SHP77 (cell line): ENCODE results near the gene SNTG2.
"Not testable (repeated sequence)": the region's sequence is repeated elsewhere in the genome, so short reads cannot be mapped to it uniquely, and the experiment has no call there.

Experiments used
- DNase-seq, 2 experiments: peaks; one replicate each; lab custom pipeline; 2025; lab: John Stamatoyannopoulos, UW

Gene SNTG2

DNA sequence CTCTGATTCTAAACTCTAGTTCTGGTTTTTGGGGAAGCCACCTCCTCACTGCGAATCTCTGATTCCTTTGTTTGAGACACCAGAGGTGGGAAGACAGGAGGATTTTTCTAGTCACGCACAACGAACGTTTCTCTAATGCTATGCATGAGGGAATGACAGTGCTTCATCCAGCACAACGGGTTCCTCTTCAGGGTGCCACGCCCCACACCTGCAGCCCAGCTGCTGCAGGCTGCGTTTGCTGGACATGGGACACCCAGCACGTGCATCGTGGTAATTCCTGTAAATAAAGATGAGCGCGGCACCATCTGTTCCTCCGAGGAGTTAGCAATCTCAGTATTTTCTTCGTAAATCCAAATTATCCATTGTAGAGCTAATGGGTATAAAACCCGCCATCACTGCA is 425.1 kb downstream of the SNTG2 start:
- no peak for DNase-seq

DNA sequence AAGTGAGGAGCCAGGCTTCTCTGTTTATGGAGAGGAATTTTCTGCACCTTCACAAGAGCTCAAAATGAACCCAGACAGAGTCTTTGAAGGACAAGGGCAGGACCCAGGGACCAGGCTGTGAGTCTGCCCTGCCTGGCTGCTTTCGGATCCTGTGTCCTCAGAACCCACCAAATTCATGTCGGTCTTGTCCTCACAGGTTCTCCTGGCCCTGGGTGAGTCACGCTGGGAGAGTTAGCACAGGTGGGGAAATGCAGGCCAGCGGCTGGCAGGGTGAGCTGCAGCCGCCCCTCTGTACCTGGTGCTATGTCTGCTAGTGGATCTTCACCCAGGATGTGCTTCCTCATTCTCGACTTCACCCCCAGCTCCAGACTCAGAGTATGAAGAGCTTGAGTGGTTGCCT is 426.8 kb downstream of the SNTG2 start:
- no peak for DNase-seq

DNA sequence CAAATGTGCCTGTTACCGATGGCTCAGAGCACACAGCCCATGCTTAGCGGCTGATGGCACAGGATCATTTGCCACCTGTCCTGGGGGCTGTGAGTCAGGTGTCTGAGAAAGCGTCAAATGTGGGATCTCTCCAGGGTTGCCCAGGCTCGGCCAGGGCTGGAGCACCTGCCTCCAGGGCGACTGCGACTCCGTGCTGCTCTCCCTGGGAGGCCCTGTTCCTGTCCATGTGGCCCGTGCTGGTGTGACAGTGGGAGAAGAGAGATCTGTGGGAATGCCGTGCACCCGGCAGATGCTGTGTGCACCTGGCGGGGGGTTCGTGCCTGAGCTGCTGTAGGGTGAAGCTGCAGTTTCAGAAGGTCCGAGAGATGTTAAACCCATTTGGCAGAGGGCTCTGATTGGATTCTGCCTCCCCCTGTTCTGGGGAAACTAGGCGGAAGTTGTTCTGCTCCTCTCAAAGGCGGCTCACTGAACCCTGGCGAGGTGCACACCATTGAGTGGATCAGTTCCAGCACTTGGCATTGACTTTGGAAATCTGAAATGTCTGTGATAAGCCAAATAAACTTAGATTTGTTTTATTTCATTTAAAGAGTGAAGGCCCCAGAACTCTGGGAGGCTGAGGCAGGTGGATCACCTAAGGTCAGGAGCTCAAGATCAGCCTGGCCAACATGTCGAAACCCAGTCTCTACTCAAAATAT is 428.0 kb downstream of the SNTG2 start:
- DNase-seq = no peak

DNA sequence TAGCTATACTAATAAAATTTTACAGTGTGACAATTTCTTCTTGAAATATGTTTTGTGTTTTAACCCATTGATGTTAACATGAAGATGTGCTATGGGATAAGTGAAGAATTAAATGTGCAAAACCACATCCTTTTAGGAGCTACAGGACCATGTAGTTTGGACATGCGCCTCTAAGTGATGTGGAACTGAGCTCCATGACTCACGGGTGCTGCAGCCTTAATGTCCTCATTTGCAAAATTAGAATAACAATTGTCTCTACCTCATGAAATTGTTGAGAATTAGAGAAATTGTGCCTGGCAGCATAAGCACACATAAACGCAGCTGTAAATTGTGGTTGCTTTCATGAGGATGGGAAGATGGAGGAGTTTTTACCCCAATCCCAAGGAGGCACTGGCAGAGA is 431.0 kb downstream of the SNTG2 start:
- no peak for DNase-seq

DNA sequence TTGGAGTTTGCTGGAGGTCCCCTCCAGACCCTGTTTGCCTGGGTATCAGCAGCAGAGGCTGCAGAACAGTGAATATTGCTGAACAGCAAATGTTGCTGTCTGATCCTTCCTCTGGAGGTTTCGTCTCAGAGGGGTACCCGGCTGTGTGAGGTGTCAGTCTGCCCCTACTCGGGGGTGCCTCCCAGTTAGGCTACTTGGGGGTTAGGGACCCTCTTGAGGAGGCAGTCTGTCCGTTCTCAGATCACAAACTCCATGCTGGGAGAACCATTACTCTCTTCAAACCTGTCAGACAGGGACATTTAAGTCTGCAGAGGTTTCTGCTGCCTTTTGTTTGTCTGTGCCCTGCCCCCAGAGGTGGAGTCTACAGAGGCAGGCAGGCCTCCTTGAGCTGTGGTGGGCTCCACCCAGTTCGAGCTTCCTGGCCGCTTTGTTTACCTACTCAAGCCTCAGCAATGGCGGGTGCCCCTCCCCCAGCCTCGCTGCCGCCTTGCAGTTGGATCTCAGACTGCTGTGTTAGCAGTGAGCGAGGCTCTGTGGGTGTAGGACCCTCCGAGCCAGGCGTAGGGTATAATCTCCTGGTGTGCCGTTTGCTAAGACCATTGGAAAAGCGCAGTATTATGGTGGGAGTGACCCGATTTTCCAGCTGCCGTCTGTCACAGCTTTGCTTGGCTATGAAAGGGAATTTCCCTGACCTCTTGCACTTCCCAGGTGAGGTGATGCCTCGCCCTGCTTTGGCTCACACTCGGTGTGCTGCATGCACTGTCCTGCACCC is 437.5 kb downstream of the SNTG2 start:
- not testable (repeated sequence) for DNase-seq

DNA sequence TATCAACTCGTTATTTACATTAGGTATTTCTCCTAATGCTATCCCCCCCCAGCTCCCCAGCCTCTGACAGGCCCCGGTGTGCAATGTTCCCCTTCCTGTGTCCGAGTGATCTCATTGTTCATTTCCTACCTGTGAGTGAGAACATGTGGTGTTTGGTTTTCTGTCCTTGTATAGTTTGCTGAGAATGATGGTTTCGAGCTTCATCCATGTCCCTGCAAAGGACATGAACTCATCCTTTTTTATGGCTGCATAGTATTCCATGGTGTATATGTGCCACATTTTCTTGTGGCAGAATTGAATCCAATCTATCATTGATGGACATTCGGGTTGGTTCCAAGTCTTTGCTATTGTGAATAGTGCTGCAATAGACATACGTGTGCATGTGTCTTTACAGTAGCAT is 439.5 kb downstream of the SNTG2 start:
- not testable (repeated sequence) for DNase-seq

DNA sequence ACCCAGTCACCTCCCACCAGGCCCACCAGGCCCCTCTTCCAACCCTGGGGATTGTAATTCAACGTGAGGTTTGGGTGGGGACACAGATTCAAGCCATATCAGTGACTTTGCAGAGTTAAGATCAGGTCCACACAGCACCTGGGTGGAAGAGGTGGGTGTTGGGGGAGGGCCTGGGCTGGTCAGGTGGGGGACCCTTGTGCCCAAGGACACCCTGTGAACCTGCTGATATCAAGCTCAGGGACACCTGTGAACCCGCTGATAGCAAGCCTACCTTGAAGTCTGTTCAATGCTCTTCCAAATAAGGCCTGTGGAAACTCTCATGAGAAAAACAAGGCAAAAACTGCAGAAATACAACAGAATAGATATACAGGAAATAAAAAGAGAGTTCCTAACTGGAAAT is 442.7 kb downstream of the SNTG2 start:
- no peak for DNase-seq

DNA sequence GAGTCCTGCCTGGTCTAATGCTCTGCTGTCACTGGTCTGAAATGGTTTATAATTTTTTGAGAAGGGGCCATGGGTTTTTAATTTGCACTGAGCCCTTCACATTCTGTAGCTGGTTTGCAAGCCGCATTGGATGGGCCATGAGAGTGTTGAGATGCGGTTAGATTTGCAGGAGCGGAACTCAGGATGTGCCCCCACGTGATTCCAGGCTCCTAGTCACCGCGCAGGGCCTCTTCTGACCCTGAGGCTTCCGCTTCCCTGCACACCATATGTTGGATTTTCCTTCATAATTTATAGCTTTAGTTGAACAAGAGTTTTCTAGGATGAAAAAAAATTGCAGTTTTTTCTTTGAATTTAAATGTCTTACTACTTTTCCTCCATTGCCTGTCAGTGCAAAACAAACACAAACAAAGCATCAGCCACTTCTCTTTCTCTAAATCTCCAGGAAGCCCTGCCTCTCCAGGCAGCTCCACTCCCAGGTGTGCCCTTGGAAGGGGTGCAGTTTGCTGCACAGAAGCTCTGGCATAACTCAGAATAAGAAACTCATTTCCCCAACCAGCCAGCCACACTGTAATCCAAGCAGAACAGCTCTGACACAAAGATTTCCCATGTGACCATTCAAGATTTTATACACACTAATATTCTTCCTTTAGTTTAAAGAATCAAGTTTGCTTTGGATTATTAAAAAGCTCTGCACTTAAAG is 444.2 kb downstream of the SNTG2 start:
- no peak for DNase-seq

DNA sequence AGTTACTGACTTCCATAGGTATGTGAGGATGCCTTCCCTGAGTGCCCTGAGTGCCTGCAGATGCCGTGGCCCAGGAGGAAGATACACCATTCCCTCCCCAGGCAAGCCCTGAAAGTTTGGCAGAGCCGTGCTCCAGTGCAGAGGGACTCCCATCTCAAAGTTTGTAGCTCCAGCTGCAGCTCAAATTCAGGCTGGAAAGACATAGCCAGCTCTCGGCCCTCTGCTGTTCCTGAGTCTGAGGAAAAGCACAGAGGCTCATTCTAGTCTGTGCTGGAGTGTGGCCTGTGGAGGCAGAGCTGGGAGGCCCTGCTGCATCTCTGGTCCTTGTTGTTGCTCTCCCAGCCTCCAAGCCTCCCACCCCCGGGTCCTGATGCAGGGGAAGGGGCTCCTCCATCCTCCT is 446.7 kb downstream of the SNTG2 start:
- DNase-seq = no peak

DNA sequence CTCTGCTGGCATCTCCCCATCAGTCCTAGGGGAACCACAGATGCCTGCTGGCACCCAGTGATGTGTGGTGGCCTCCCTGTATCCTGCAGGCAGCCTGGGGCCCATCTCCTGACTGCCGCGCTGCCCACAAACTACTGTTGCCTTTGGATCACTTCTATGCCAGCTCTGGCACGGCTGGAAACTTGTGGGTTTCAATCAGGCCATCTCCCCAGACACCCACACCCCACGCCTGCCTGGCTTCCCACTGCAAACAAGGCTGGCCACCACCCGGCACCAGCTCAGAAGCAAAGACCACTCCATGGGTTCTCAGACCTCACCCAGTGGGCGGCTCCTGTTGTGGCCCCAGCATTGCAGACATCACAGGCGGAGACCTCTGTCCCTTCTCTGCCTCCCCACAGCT is 447.5 kb downstream of the SNTG2 start:
- no peak for DNase-seq

DNA sequence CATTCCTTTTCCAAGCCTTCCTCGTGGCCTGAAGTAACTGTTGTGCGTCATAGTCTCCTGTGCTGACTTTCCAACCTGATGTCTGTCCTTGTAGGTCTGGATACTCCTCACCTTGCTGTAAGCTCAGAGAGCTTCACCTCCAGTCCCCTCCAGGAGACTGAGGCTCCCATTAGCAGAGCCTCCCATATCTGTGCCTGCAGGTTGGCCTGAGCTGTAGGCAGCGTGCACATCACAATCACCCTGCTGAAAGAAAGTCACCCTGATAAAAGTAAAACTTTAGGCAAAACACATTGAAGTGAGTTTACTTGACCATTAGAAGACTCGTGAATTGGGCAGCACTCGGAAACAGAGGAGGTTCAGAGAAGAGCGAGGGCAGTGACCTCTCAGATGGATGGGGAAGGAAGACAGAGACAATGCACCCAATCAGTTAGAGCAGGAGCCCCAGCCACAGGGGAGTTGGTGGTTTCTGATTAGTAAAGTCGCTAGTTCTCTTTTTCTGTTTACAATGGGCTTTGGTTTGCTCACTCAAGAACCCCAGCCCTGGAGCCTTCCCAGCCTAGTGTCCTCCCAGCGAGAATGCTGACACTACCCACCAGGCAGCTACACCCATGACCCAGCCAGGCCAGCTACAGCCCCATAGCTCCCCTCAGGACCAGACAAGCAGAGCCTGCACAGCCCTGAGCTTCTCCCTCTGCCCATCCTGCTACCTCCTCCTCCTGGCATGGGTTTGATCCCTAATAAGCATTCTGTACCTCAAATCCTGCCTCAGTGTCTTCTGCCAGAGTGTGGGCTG is 450.5 kb downstream of the SNTG2 start:
- DNase-seq = no peak

DNA sequence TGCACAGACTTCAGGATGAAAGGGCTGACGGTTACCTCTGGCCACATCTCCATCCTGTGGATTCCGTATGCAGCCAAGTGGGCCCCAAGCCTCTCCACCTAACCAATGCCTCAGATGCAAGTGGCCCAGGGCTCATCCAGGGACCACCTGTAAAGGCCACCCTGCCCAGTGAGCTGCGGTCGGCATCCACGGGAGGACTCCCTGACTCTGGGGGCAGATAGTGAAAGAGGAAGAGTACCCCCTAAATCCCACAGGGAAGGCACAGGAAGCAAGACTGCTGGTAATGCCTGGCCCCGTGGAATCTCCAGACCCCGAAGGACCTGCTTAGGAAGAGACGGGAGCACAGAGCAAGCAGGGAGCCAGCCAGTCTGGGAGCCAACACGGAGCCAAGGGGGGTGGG is 451.4 kb downstream of the SNTG2 start:
- no peak for DNase-seq

DNA sequence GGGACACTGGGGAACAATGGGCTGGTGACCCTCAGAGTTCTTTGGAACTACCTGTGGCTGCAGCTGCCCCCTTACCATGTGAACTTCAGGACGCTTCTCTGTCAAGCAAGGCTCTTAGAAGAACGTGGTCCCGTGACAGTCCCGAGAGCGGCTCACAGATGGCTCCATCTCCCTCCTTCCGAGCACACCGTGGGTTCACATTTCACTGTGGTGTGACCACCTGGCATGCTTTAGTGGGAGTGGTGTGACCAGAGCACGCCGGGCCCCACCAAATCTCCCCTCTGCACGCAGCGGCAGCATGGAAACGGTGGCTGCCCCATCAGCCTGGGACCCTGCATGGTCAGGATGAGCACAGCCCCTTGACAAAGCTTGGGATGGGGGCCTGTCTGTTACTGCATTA is 452.9 kb downstream of the SNTG2 start:
- DNase-seq = no peak

DNA sequence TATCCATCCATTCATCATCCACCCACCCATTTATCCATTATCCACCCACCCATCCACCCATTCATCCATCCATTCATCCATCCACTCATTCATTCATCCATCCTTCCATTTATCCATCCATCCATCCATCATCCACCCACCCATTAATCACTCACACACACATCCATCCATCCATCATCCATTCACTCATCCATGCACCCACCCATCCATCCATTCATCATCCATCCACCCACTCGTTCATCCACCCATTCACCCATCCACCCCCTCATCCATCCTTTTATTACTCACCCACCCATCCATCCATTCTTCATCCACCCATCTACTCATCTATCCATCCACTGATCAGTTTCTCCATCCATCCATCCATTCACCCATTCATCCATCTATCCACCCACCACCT is 454.5 kb downstream of the SNTG2 start:
- DNase-seq = no peak

DNA sequence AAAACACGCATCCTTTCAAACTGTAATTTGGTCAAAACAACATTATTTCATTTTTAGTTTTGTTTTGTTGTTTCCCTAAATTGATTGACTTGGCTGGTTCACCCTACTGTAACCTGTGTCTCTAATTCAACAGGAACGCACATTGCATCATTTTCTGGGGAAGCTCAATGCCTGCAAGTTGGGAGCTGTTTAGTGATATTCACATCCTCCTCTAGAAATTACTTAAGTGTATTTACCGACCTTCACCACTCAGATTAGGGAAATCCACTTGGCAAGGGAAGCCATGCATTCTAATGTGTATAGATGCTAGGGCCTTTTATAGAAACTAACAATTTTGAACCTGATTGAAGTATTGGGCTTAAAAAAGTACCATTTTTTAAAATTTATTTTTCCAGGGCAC is 455.3 kb downstream of the SNTG2 start:
- DNase-seq = no peak

DNA sequence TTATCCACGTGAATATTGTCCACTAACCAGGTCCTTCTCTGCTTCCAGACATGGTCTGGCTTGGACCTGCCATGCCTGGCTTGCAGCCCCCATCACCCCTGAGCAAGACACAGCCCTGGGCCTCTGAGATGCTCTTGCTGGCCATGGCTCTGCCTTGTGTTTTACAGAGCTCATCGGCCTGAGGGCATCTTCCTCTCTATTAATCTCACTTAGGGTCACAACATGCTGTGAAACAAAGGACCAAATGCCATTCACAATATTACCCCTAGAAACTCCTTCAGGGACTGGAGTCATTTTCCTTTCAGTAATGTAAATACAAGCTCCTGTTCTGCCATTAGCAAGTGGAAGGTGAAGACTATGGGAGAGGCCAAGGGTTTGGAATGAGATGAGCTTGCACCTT is 455.8 kb downstream of the SNTG2 start:
- no peak for DNase-seq

DNA sequence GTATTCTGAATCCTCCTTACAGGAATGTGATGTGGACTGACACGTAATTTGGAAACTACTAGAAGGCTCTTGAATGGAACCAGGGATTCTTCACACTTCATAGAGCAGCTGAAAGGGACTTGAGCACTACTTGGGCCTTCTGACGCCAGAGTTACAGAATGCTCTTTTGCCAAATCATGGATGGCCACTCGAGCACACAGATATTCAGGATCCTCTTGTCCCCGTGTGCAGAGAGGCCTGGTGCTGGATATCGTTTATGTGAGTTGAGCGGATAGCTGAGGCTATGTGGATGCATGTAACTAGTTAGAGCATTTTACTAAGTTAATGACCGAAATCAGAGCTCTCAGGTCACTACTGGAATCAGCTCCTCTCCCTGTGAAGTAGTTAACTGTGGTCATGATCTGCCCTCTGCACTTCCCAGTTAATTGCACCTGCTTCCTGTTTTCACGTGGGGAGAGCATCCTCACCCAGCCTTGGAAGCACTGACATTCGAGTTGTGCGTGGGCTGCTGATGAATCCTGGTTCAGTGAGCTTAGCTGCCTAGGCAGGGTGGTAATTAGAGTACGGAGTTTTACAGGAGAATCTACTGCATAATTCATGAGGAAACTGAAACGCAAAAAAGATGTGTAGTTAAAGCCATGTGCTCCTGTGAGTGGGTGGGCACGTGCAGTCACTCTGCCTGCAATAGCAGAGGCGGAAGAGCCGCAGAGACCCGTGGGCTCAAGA is 457.5 kb downstream of the SNTG2 start:
- DNase-seq = no peak

DNA sequence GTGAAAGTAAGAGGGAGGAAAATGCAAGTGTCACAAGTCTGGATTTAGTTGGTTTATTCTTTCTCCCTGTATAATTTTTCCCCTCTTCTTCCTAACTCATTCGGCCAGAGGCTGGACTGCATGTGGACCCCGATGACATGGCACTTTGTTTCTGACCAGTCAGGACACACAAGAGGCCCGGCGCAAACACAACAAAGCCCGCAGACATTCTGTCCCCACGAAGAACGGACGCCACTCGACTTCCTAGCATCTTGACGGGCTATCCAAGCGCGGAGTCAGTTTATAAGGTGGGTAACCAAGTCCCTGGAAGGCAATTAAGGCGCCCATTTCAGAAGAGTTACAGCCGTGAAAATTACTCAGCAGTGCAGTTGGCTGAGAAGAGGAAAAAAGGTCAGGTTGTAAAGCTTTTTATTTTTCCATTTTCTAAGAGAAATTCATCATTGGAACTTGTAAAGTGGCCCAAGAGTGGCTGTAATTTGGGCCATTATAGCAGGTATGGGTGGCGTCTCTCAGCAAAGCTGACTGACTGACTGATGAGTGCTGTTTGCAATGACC is 462.6 kb downstream of the SNTG2 start, which contains the start of gene TPO:
Gene TPO, plus strand, starts transcription at position 308 of the 555 bp plus-strand sequence. CDS start 946 bp downstream, outside the sequence.
- DNase-seq = no peak

DNA sequence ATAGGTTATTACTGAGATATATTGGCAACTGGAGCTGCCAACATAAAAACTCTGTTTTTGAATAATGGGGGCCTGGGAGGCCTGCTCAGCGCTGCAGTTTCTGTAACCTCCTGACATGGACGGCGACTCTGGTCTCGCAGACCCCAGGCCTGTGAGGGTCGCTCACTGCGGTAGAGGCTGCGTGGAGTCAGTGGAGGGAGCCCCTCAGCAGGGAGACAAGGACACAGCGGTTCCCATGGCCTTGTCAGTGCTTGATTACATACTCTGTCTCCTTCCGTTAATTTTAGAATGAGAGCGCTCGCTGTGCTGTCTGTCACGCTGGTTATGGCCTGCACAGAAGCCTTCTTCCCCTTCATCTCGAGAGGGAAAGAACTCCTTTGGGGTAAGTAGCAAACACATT is 463.5 kb downstream of the SNTG2 start:
- DNase-seq = no peak

DNA sequence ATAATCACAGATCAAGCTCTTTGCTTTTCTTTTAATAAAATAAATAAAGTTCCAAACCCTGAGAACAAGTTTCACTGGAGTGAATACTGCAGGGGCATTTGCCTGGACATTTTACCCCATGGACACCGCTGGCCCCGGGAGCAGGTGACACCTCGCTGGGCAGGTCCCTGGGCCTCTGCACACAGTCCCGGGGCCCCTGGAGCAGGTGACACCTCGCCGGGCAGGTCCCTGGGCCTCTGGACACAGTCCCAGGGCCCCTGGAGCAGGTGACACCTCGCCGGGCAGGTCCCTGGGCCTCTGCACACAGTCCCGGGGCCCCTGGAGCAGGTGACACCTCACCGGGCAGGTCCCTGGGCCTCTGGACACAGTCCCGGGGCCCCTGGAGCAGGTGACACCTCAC is 464.3 kb downstream of the SNTG2 start:
- DNase-seq = not testable (repeated sequence)

DNA sequence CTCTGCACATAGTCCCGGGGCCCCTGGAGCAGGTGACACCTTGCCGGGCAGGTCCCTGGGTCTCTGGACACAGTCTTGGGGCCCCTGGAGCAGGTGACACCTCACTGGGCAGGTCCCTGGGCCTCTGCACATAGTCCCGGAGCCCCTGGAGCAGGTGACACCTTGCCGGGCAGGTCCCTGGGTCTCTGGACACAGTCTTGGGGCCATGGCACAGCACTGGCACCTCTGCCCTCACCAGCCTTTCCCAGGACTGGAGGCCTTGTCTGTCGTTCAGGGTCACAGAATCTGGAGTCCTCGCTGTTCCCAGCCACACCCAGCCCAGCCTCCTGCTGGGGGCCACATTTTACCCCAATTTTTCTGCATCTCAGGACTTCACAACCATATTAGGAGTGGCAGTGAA is 464.9 kb downstream of the SNTG2 start:
- DNase-seq = no peak
